ENCODE data around the gene TPST1. TPM values are rescaled to one million over a fixed set of nuclear protein-coding genes. Genes with fewer than 3 reads are reported as not detected.

TPST1 gene
- polyA plus RNA-seq, 2 donors, result 4.4 to 5.9 TPM

DNA sequence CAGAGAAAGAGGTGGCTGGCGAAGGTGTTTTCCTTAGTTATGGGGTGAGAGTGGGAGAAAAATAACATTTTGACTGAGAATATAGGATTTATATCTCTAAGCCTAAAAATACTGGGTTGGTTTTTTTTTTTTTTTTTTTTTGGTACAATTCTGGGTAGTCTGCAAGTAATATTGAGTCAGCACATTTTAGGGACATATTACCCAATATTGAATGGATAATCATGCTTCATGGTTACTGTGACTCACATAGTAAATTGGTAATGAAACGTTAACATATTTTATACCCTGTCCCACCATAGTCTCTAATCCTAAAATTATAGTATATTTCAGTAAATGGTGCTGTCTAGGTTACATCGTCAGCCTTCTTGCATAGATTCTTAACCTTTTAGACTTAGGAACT is 91.4 kb downstream of the TPST1 start:
- no peaks in the 10 kb centered on the region for H3K4me1 ChIP-seq (ENCODE audit: control insufficient read depth in 2 of 2, insufficient read depth in 2 of 2, low read length in 1 of 2)
- WGBS, 2 donors, result 78 to 82% methylated on average over 3 of the region's 3 CpGs
- H3K9me3 ChIP-seq (ENCODE audit: control insufficient read depth in 2 of 2, insufficient read depth in 1 of 2, low read depth in 1 of 2, low read length in 1 of 2), result no peaks in the 10 kb centered on the region
- no peak overlapping the region for H3K4me3 ChIP-seq (ENCODE audit: low read depth in 1 of 2, low read length in 2 of 2)
- H3K36me3 ChIP-seq (ENCODE audit: control insufficient read depth in 2 of 2, insufficient read depth in 2 of 2, low read length in 1 of 2), result no peaks in the 10 kb centered on the region
- no peaks in the 10 kb centered on the region for H3K27me3 ChIP-seq (ENCODE audit: control insufficient read depth in 1 of 2, insufficient read depth in 2 of 2, low read length in 2 of 2)
- no peak overlapping the region for H3K27ac ChIP-seq (ENCODE audit: low read depth in 2 of 2, low read length in 1 of 2)

DNA sequence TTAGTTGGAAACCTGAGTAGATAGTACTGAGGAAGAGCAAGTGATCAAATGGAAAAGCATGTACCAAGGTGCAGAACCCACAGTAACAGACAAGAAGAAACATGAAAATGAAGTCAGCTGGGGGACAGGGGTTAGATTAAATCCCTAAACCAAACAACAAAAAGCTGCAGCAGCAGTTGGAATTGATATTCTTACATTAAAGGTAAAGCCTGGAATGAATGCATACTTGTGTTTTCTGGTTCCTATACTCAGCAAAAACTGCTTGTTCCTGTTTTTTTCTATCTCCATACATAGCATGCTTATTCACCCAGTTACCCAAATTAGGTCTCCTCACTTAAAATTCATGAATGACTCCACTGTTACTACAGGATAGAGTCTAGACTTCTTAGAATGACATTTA is 92.4 kb downstream of the TPST1 start:
- Histone ChIP-seq H3K36me3 (ENCODE audit: control insufficient read depth in 2 of 2, insufficient read depth in 2 of 2, low read length in 1 of 2) (no peaks in the 10 kb centered on the region), H3K4me1 (ENCODE audit: control insufficient read depth in 2 of 2, insufficient read depth in 2 of 2, low read length in 1 of 2) (no peaks in the 10 kb centered on the region), H3K27ac (ENCODE audit: low read depth in 2 of 2, low read length in 1 of 2) (peak overlapping the region; percentile 27 to 88), H3K9me3 (ENCODE audit: control insufficient read depth in 2 of 2, insufficient read depth in 1 of 2, low read depth in 1 of 2, low read length in 1 of 2) (no peaks in the 10 kb centered on the region), H3K27me3 (ENCODE audit: control insufficient read depth in 1 of 2, insufficient read depth in 2 of 2, low read length in 2 of 2) (no peaks in the 10 kb centered on the region), H3K4me3 (ENCODE audit: low read depth in 1 of 2, low read length in 2 of 2) (no peak overlapping the region)

DNA sequence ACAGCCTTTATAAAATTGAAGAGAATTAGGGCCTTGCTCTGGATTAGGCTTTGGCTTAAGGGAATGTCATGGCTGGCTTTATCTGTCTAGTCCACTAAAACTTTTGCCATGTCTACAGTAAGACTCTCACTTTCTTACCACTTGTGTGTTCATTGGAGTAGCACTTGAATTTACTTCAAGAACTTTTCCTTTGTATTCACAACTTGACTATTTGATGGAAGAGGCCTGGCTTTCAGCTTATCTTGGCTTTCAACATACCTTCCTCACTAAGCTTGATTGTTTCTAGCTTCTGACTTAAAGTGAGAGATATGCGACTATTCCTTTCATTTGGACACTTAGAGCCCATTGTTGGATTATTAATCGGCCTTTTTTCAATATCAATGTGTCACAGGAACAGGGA is 96.1 kb downstream of the TPST1 start:
- Histone ChIP-seq H3K27ac (ENCODE audit: low read depth in 2 of 2, low read length in 1 of 2) (no peak overlapping the region), H3K4me3 (ENCODE audit: low read depth in 1 of 2, low read length in 2 of 2) (no peak overlapping the region), H3K9me3 (ENCODE audit: control insufficient read depth in 2 of 2, insufficient read depth in 1 of 2, low read depth in 1 of 2, low read length in 1 of 2) (no peaks in the 10 kb centered on the region), H3K36me3 (ENCODE audit: control insufficient read depth in 2 of 2, insufficient read depth in 2 of 2, low read length in 1 of 2) (no peaks in the 10 kb centered on the region), H3K4me1 (ENCODE audit: control insufficient read depth in 2 of 2, insufficient read depth in 2 of 2, low read length in 1 of 2) (peaks cover 0 to 2% of the 10 kb centered on the region in 2 donors), H3K27me3 (ENCODE audit: control insufficient read depth in 1 of 2, insufficient read depth in 2 of 2, low read length in 2 of 2) (no peaks in the 10 kb centered on the region)
- 91 to 96% methylated on average over 2 of the region's 2 CpGs for WGBS, 2 donors

DNA sequence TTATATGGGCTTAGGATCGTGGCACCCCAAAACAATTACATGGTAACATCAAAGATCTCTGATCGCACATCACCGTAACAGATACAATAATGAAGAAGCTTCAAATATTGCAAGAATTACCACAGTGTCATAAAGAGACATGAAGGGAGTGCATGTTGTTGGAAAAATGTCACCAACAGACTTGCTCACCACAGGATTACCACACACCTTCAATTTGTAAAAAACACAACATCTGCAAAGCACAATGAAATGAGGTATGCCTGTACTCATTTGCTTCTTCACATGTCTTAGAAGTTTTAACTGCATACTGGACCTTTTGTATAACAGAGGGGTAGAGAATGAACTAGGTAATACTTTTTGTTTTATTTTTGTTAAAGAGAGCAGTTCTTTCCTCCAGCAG is 96.6 kb downstream of the TPST1 start:
- Histone ChIP-seq H3K9me3 (ENCODE audit: control insufficient read depth in 2 of 2, insufficient read depth in 1 of 2, low read depth in 1 of 2, low read length in 1 of 2) (no peaks in the 10 kb centered on the region), H3K36me3 (ENCODE audit: control insufficient read depth in 2 of 2, insufficient read depth in 2 of 2, low read length in 1 of 2) (no peaks in the 10 kb centered on the region), H3K4me3 (ENCODE audit: low read depth in 1 of 2, low read length in 2 of 2) (no peak overlapping the region), H3K27me3 (ENCODE audit: control insufficient read depth in 1 of 2, insufficient read depth in 2 of 2, low read length in 2 of 2) (no peaks in the 10 kb centered on the region), H3K4me1 (ENCODE audit: control insufficient read depth in 2 of 2, insufficient read depth in 2 of 2, low read length in 1 of 2) (peaks cover 0 to 2% of the 10 kb centered on the region in 2 donors), H3K27ac (ENCODE audit: low read depth in 2 of 2, low read length in 1 of 2) (no peak overlapping the region)
- 91% methylated on average over 3 of the region's 3 CpGs for WGBS, 2 donors

DNA sequence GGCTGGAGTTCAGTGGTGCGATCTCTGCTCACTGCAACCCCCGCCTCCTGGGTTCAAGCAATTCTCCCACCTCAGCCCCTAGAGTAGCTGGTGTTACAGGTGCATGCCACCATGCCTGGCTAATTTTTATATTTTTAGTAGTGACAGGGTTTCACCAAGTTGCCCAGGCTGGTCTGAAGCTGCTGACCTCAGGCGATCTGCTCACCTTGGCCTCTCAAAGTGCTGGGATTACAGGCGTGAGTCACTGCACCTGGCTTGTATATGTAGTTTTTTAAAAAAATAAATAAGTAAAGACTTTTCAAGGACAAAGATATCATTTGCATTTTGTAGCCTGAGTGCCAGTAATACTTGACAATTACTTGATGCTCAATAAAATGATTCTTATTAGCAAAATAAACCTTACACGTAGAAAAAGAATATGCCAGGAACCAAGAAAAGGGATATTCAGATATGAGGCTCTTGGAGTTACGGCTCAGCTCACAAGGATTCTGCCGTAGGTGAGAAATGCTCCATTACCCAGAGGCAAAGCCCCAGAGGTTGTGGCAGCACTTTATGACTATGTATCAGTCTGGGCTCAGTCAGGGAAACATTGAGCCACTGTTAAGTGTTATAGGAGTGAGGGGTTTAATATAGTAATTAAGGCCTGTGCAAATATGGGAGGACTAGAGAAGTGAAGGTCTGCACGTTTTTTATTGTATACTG is 98.5 kb downstream of the TPST1 start:
- WGBS, 2 donors, result 58 to 67% methylated on average over 8 of the region's 8 CpGs
- Histone ChIP-seq H3K4me3 (ENCODE audit: low read depth in 1 of 2, low read length in 2 of 2) (no peak overlapping the region), H3K4me1 (ENCODE audit: control insufficient read depth in 2 of 2, insufficient read depth in 2 of 2, low read length in 1 of 2) (peaks cover 0 to 4% of the 10 kb centered on the region in 2 donors), H3K27ac (ENCODE audit: low read depth in 2 of 2, low read length in 1 of 2) (peak overlapping the region; percentile 44 to 83), H3K36me3 (ENCODE audit: control insufficient read depth in 2 of 2, insufficient read depth in 2 of 2, low read length in 1 of 2) (no peaks in the 10 kb centered on the region), H3K9me3 (ENCODE audit: control insufficient read depth in 2 of 2, insufficient read depth in 1 of 2, low read depth in 1 of 2, low read length in 1 of 2) (no peaks in the 10 kb centered on the region), H3K27me3 (ENCODE audit: control insufficient read depth in 1 of 2, insufficient read depth in 2 of 2, low read length in 2 of 2) (no peaks in the 10 kb centered on the region)

DNA sequence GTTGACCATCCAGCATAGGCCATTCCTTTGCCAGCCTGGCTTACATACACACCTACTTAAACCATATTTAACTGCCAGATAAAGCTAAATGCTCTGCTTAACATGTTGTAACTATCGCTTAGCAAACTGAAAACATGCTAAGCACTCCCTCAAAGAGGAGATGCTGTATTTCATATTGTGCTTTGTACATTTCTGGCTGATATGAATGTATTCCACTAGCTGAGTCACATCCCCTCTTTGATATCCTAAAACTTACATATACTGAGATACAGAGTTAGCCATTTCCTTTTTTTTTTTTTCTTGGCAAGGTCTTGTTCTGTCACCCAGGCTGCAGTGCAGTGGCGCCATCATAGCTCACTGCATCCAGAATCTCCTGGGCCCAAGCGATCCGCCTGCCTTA is 99.4 kb downstream of the TPST1 start:
- Histone ChIP-seq H3K4me3 (ENCODE audit: low read depth in 1 of 2, low read length in 2 of 2) (no peak overlapping the region), H3K4me1 (ENCODE audit: control insufficient read depth in 2 of 2, insufficient read depth in 2 of 2, low read length in 1 of 2) (peaks cover 0 to 4% of the 10 kb centered on the region in 2 donors), H3K27ac (ENCODE audit: low read depth in 2 of 2, low read length in 1 of 2) (peak overlapping the region; percentile 44 to 83), H3K27me3 (ENCODE audit: control insufficient read depth in 1 of 2, insufficient read depth in 2 of 2, low read length in 2 of 2) (no peaks in the 10 kb centered on the region), H3K9me3 (ENCODE audit: control insufficient read depth in 2 of 2, insufficient read depth in 1 of 2, low read depth in 1 of 2, low read length in 1 of 2) (no peaks in the 10 kb centered on the region), H3K36me3 (ENCODE audit: control insufficient read depth in 2 of 2, insufficient read depth in 2 of 2, low read length in 1 of 2) (no peaks in the 10 kb centered on the region)
- WGBS, 2 donors, result 90 to 93% methylated on average over 4 of the region's 4 CpGs

DNA sequence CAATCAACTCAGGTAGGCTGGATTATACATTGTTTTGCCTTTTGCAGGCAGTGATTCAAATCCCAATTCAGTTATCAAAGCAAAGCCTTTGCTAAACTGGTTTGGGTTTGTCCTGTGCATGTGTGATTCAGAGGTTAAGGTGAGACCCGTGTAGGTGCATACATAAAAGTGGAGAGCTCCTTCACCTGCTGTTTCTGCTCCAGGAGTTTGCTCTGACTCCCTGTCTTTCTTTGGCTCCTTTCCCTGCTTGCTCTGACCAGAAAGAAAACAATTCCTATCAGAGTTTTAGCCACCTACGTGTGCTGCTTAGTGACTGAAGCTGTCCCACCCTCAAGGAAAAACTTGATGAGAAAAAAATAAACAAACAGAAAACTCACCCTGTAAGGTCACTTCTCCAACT is 101.1 kb downstream of the TPST1 start:
- H3K27ac ChIP-seq (ENCODE audit: low read depth in 2 of 2, low read length in 1 of 2), result peak overlapping the region; percentile 86 to 92
- H3K4me1 ChIP-seq (ENCODE audit: control insufficient read depth in 2 of 2, insufficient read depth in 2 of 2, low read length in 1 of 2), result peaks cover 0 to 4% of the 10 kb centered on the region in 2 donors
- no peak overlapping the region for H3K4me3 ChIP-seq (ENCODE audit: low read depth in 1 of 2, low read length in 2 of 2)
- no peaks in the 10 kb centered on the region for H3K27me3 ChIP-seq (ENCODE audit: control insufficient read depth in 1 of 2, insufficient read depth in 2 of 2, low read length in 2 of 2)
- 23 to 28% methylated on average over 2 of the region's 2 CpGs for WGBS, 2 donors
- no peaks in the 10 kb centered on the region for H3K9me3 ChIP-seq (ENCODE audit: control insufficient read depth in 2 of 2, insufficient read depth in 1 of 2, low read depth in 1 of 2, low read length in 1 of 2)
- no peaks in the 10 kb centered on the region for H3K36me3 ChIP-seq (ENCODE audit: control insufficient read depth in 2 of 2, insufficient read depth in 2 of 2, low read length in 1 of 2)

DNA sequence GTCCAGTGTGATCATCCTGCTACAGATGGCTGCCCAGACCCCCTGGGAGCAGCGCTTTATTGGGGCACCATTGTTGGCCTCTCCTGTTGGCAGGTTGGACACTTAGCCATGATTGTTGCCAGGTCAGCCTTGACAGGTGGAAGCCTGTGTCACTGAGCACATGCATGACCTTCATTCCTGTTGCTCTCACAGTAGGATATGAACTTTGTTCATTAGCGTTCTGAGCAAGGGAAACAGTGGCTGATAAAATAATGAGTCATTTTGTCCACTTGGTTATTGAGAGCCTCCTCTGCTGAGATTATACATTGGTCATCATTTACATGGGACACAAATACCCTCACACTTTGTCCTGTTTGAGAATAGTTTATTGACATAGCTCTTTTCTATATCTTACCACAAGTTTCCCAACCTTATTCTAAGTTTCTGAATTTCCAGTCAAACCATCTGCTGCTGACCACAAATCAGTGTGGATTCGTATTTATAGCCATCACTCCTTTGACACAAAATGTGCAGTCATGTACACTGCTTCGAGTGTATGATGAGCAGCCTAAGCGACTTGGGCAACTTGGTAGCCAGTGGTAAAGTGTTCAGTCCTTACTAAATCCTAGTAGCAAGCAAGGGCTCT is 102.6 kb downstream of the TPST1 start:
- WGBS, 2 donors, result 75 to 85% methylated on average over 5 of the region's 5 CpGs
- peak overlapping the region in 1 of 2 donors; percentile 41 for H3K27ac ChIP-seq (ENCODE audit: low read depth in 2 of 2, low read length in 1 of 2)
- peaks cover 0 to 4% of the 10 kb centered on the region in 2 donors for H3K4me1 ChIP-seq (ENCODE audit: control insufficient read depth in 2 of 2, insufficient read depth in 2 of 2, low read length in 1 of 2)
- H3K36me3 ChIP-seq (ENCODE audit: control insufficient read depth in 2 of 2, insufficient read depth in 2 of 2, low read length in 1 of 2), result no peaks in the 10 kb centered on the region
- H3K9me3 ChIP-seq (ENCODE audit: control insufficient read depth in 2 of 2, insufficient read depth in 1 of 2, low read depth in 1 of 2, low read length in 1 of 2), result no peaks in the 10 kb centered on the region
- no peak overlapping the region for H3K4me3 ChIP-seq (ENCODE audit: low read depth in 1 of 2, low read length in 2 of 2)
- no peaks in the 10 kb centered on the region for H3K27me3 ChIP-seq (ENCODE audit: control insufficient read depth in 1 of 2, insufficient read depth in 2 of 2, low read length in 2 of 2)

DNA sequence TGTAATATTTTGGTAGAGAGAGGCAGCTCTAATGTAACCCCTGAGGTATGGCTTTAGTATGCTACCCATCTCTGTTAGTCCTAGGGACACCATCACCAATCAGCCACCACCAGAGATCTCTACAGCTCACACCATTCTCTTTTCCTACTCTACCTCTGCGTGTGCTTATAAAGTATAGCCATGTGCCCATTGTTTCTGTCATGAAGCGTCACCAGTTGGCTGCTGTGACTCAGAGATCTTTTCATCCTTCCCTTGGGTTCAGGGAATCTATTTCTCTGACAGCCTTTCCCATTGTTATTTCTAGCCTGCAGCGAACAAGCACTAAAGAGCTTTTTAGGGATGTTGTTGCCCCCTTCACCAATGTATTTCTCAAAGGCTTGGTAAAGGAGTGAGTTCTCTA is 103.3 kb downstream of the TPST1 start:
- no peak overlapping the region for H3K4me3 ChIP-seq (ENCODE audit: low read depth in 1 of 2, low read length in 2 of 2)
- no peaks in the 10 kb centered on the region for H3K9me3 ChIP-seq (ENCODE audit: control insufficient read depth in 2 of 2, insufficient read depth in 1 of 2, low read depth in 1 of 2, low read length in 1 of 2)
- 71 to 88% methylated on average over 3 of the region's 3 CpGs for WGBS, 2 donors
- H3K27ac ChIP-seq (ENCODE audit: low read depth in 2 of 2, low read length in 1 of 2), result peak overlapping the region; percentile 53 to 83
- H3K4me1 ChIP-seq (ENCODE audit: control insufficient read depth in 2 of 2, insufficient read depth in 2 of 2, low read length in 1 of 2), result peaks cover 0 to 4% of the 10 kb centered on the region in 2 donors
- no peaks in the 10 kb centered on the region for H3K36me3 ChIP-seq (ENCODE audit: control insufficient read depth in 2 of 2, insufficient read depth in 2 of 2, low read length in 1 of 2)
- H3K27me3 ChIP-seq (ENCODE audit: control insufficient read depth in 1 of 2, insufficient read depth in 2 of 2, low read length in 2 of 2), result no peaks in the 10 kb centered on the region

DNA sequence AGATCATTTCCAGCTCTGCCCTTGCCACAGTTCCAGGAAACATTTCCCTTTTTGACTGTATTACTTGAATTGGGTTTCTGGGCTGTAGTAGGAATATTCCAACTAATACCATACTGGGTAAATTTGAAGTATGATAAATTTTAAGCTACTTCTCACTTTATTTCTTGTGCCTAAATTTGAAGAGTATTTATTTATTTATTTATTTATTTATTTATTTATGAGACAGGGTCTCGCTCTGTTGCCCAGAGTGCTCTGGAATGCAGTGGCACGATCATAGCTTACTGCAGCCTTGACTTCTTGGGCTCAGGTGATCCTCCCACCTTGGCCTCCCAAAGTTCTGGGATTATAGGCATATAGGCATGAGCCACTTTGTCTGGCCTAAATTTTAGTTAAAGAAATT is 105.5 kb downstream of the TPST1 start:
- H3K9me3 ChIP-seq (ENCODE audit: control insufficient read depth in 2 of 2, insufficient read depth in 1 of 2, low read depth in 1 of 2, low read length in 1 of 2), result no peaks in the 10 kb centered on the region
- WGBS, 2 donors, result 91 to 93% methylated on average over 2 of the region's 2 CpGs
- peaks cover 2 to 3% of the 10 kb centered on the region in 2 donors for H3K4me1 ChIP-seq (ENCODE audit: control insufficient read depth in 2 of 2, insufficient read depth in 2 of 2, low read length in 1 of 2)
- no peaks in the 10 kb centered on the region for H3K36me3 ChIP-seq (ENCODE audit: control insufficient read depth in 2 of 2, insufficient read depth in 2 of 2, low read length in 1 of 2)
- H3K27ac ChIP-seq (ENCODE audit: low read depth in 2 of 2, low read length in 1 of 2), result no peak overlapping the region
- no peak overlapping the region for H3K4me3 ChIP-seq (ENCODE audit: low read depth in 1 of 2, low read length in 2 of 2)
- no peaks in the 10 kb centered on the region for H3K27me3 ChIP-seq (ENCODE audit: control insufficient read depth in 1 of 2, insufficient read depth in 2 of 2, low read length in 2 of 2)

Data from esophagus (tissue), 2 donors.